Kidney (tissue), 14 donors: Measurements from ENCODE around the gene MEGF11. TPM values are rescaled to one million over a fixed set of nuclear protein-coding genes. Genes with fewer than 3 reads are reported as not detected.
A peak's percentile ranks its signal among the peaks of the same experiment; 100 is the strongest.

Source experiments
- DNase-seq, 5 donors: peaks; one replicate each; pipeline ENCODE4 v3.0.0-alpha.2; 2013 to 2020
- FAIRE-seq: peaks from 2 replicates; lab custom pipeline; 2012; peaks lifted over from hg19 to GRCh38; lab: Jason Lieb, UNC
- H3K27ac ChIP-seq, 2 donors: one replicate each; pipeline ENCODE4 v1.7.0; 2013; ENCODE audit warnings: low read depth in 2 of 2, low read length in 2 of 2, inconsistent platforms in 1 of 2
- H3K27me3 ChIP-seq: one replicate; pipeline ENCODE4 v1.7.1; 2013; ENCODE audit warnings: low read length, inconsistent platforms; ENCODE audit not compliant: control insufficient read depth, insufficient read depth
- H3K36me3 ChIP-seq, 3 donors: one replicate each; pipeline versions ENCODE4 v1.7.0 to v1.7.1; 2013; ENCODE audit warnings: low read length in 3 of 3, control low read depth in 1 of 3, inconsistent platforms in 1 of 3; ENCODE audit not compliant: insufficient read depth in 3 of 3, control insufficient read depth in 2 of 3
- H3K4me1 ChIP-seq, 3 donors: one replicate each; pipeline versions ENCODE4 v1.7.0 to v1.7.1; 2013; ENCODE audit warnings: low read length in 3 of 3, inconsistent platforms in 1 of 3, low read depth in 1 of 3; ENCODE audit not compliant: control insufficient read depth in 2 of 3, insufficient read depth in 2 of 3
- H3K4me3 ChIP-seq, 3 donors: one replicate each; pipeline versions ENCODE4 v1.7.0 to v1.8.1; 2013; ENCODE audit warnings: low read length in 3 of 3, control low read depth in 1 of 3, inconsistent platforms in 1 of 3
- H3K9ac ChIP-seq, 3 donors: one replicate each; pipeline versions ENCODE4 v1.7.0 to v1.7.1; 2013; ENCODE audit warnings: low read length in 3 of 3, control low read depth in 1 of 3, inconsistent platforms in 1 of 3
- H3K9me3 ChIP-seq, 3 donors: one replicate each; pipeline versions ENCODE4 v1.7.0 to v1.7.1; 2013; ENCODE audit warnings: low read length in 3 of 3, control low read depth in 1 of 3, inconsistent platforms in 1 of 3; ENCODE audit not compliant: control insufficient read depth in 2 of 3, insufficient read depth in 1 of 3
- intact Hi-C: fragments of 100-400 bp; cut with DNase I; formaldehyde crosslinking; loops from one replicate; pipeline ENCODE4 v1.11.1; 2022
- polyA plus RNA-seq: library from polyadenylated mRNA; stranded (reverse); fragments of 350-450 nt; fragmentation: Illumina TruSeq; extraction: RNeasy Lipid Tissue Mini Kit (QIAGEN cat#74804); gene quantifications from one replicate; pipeline ENCODE4 v1.2.3, GENCODE V29; 2014; ENCODE audit warnings: low read depth, low replicate concordance; ENCODE audit not compliant: insufficient read depth
- total RNA-seq: library from RNA; stranded (reverse); fragmentation: NEBNext Ultra II Directional; extraction: Animal tissue kit (Norgen Biotek cat#: 25700); gene quantifications from one replicate; pipeline ENCODE4 v1.2.1, GENCODE V29; 2021
- TF ChIP-seq, protein P1 (sequence below): IDR thresholded peaks from 3 replicates; pipeline ENCODE4 v1.5.1; 2012; ENCODE audit warnings: mild to moderate bottlenecking, moderate library complexity, borderline replicate concordance; ENCODE audit not compliant: insufficient read depth; ENCODE audit errors: extremely low read depth
- donor health status: control.
- donor health status: control.
- donor health status: control.
- donor health status: control.
- donor health status: control.
- donor health status: DM: yes; HTN: yes; CAD: no.
- donor health status: Normal renal cell carcinoma (clear cell type).

Gene MEGF11
- total and polyA plus RNA-seq, 2 donors from 2014 or later = 10.4 to 41.8 TPM

DNA sequence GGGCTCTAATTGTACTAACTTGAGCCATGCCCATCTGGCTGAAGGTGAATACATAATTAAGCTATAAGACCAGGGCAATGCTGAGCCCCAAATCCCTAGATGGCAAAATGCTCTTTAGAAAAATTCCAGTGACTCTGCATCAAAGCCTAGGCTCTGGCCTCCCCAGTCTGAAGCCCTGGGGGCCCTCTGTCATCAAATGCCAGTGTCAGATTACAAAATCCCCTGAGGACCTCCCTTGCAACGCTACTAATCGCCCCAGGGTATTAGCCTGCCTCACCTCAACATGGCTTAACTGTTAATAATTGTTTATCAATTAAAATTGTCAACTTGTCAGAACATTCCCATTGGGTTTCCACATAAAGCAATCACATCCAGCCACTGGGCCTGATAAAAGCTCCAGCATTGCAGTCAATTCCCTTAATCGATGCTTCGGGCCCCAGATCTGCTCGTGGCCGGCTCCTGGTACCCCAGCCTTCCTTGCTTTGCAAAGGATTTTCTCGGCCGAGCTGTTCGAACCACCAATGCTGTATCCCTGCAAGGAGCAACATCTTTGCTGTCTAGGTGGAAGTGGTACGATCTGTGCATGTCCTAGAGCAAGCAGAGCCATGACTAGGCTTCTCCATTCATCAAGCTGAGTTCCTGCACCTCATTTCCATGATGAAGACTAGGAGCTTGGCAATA, 151.7 kb downstream of the MEGF11 start:
- H3K4me1 ChIP-seq = no peaks in the 10 kb centered on the region
- no peaks in the 10 kb centered on the region for H3K9me3 ChIP-seq
- no peak overlapping the region for H3K9ac ChIP-seq
- FAIRE-seq (no peak), DNase-seq (no peak)
- TF ChIP-seq, protein P1, sequence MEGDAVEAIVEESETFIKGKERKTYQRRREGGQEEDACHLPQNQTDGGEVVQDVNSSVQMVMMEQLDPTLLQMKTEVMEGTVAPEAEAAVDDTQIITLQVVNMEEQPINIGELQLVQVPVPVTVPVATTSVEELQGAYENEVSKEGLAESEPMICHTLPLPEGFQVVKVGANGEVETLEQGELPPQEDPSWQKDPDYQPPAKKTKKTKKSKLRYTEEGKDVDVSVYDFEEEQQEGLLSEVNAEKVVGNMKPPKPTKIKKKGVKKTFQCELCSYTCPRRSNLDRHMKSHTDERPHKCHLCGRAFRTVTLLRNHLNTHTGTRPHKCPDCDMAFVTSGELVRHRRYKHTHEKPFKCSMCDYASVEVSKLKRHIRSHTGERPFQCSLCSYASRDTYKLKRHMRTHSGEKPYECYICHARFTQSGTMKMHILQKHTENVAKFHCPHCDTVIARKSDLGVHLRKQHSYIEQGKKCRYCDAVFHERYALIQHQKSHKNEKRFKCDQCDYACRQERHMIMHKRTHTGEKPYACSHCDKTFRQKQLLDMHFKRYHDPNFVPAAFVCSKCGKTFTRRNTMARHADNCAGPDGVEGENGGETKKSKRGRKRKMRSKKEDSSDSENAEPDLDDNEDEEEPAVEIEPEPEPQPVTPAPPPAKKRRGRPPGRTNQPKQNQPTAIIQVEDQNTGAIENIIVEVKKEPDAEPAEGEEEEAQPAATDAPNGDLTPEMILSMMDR = no peak
- no peaks in the 10 kb centered on the region for H3K36me3 ChIP-seq
- intact Hi-C loops = no loop called here
- H3K27me3 ChIP-seq = no peaks in the 10 kb centered on the region
- H3K4me3 ChIP-seq = no peak overlapping the region
- no peak overlapping the region for H3K27ac ChIP-seq

DNA sequence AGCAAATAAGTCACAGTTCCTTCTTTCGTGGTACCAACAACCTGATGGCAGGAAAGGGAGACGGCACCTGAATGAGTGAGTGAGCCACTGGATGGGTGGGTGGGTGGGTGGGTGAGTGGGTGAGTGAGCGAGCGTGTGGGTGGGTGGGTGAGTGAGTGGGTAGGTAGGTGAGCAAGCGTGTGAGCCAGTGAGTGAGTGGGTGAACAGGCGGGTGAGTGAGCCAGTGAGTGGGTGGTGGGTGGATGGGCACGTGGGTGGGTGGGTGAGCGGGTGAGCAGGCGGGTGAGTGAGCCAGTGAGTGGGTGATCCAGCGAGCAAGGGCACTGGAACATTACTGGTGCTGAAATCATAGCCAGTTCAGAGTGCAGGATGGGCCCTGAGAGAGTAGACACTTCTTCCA, 152.8 kb downstream of the MEGF11 start:
- no peak overlapping the region for H3K9ac ChIP-seq
- H3K4me3 ChIP-seq = no peak overlapping the region
- no peaks in the 10 kb centered on the region for H3K36me3 ChIP-seq
- H3K27ac ChIP-seq = no peak overlapping the region
- TF ChIP-seq, protein P1 = no peak
- no peaks in the 10 kb centered on the region for H3K27me3 ChIP-seq
- intact Hi-C loops = no loop called here
- H3K4me1 ChIP-seq = no peaks in the 10 kb centered on the region
- no peaks in the 10 kb centered on the region for H3K9me3 ChIP-seq
- FAIRE-seq (no peak), DNase-seq (no peak)

DNA sequence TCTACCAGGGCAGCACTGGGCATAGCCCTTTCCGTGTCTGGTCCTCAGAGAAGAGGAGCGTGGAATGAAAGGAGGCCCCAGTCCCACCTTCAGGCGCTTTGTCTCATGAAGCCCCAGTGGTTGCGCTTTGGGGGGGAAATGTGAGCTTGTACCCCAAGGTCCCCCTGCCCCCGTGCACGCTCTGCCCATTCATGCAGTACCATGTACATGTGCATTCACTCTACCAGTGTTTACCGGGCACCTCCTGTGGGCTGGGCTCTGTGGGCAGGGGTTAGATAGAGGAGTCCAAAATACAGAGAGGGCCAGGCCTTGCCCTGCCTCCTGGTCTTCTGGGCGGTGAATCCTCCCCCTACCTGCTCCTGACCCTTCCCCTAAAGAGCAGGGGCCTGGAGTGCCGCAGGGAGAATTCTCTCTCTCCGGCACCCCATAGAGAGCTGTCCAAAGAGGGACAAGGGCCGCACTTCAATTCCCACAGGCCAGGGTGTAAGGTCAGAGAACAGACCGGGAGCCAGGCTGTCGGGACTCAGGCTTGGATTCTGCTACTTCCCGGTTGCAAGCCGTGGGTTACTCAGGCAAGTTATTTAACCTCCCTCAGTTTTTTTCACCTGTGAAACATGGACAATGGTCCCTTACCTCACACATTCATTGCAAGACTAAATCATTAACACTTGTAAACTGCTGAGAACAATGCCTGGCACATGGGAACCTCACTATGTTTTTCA, 153.4 kb downstream of the MEGF11 start:
- no peaks in the 10 kb centered on the region for H3K36me3 ChIP-seq
- no peaks in the 10 kb centered on the region for H3K4me1 ChIP-seq
- no peak overlapping the region for H3K27ac ChIP-seq
- intact Hi-C loops = no loop called here
- no peak overlapping the region for H3K4me3 ChIP-seq
- DNase-seq (peak in 1 of 5 donors; percentile 30), FAIRE-seq (no peak)
- H3K27me3 ChIP-seq = no peaks in the 10 kb centered on the region
- TF ChIP-seq, protein P1 = no peak
- no peaks in the 10 kb centered on the region for H3K9me3 ChIP-seq
- no peak overlapping the region for H3K9ac ChIP-seq
